AG04449 (cell line): ENCODE measurements around the gene LAMA1.

ENCODE experiments used
- CTCF ChIA-PET: fragments of 350-600 bp; formaldehyde crosslinking; extraction: SDS; loops from one replicate; lab custom pipeline; 2021; ENCODE audit warnings: antibody characterized with exemption; lab: Yijun Ruan, JAX
- POLR2A ChIA-PET: fragments of 400-600, 350-600 bp; formaldehyde crosslinking; extraction: SDS; loops from one replicate; lab custom pipeline; 2020; ENCODE audit warnings: antibody characterized with exemption, inconsistent platforms; lab: Yijun Ruan, JAX
- DNase-seq: peaks from one replicate; pipeline ENCODE4 v3.0.0-alpha.2; 2010; ENCODE audit warnings: low read depth, low spot score
- H3K4me3 ChIP-seq: 2 replicates; pipeline ENCODE4 v1.5.1; 2011; ENCODE audit warnings: low read depth, mild to moderate bottlenecking, control low read depth, low read length
- TF ChIP-seq, protein P1 (sequence below): IDR thresholded peaks from one replicate; pipeline ENCODE4 v1.5.1; 2011; ENCODE audit warnings: mild to moderate bottlenecking, moderate library complexity, low read length, control low read depth, inconsistent platforms; ENCODE audit not compliant: insufficient read depth; ENCODE audit errors: missing control alignments

LAMA1 gene

DNA sequence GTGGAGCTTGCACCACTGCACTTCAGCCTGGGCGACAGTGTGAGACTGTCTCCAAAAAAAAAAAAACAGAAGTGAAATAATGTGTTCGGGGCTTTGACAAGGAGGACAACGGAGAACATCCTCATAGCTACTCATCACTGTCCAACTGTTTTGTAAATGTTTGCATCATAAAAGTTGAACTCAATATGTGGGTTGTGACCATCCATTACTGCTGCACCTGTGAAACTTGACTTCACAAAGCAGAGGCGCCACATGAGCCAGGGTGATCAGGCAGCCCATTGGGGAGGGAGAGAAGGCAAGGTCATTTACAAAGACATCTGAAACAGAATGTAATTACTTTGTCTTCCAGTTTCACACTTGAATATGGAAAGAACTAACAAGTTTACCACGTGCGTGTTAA, 61.6 kb downstream of the LAMA1 start:
- no peak overlapping the region for H3K4me3 ChIP-seq
- TF ChIP-seq, protein P1, sequence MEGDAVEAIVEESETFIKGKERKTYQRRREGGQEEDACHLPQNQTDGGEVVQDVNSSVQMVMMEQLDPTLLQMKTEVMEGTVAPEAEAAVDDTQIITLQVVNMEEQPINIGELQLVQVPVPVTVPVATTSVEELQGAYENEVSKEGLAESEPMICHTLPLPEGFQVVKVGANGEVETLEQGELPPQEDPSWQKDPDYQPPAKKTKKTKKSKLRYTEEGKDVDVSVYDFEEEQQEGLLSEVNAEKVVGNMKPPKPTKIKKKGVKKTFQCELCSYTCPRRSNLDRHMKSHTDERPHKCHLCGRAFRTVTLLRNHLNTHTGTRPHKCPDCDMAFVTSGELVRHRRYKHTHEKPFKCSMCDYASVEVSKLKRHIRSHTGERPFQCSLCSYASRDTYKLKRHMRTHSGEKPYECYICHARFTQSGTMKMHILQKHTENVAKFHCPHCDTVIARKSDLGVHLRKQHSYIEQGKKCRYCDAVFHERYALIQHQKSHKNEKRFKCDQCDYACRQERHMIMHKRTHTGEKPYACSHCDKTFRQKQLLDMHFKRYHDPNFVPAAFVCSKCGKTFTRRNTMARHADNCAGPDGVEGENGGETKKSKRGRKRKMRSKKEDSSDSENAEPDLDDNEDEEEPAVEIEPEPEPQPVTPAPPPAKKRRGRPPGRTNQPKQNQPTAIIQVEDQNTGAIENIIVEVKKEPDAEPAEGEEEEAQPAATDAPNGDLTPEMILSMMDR = no peak
- DNase-seq = no peak
- POLR2A ChIA-PET = no interaction called here
- CTCF ChIA-PET = interaction anchor here (1.9 kb wide), 1 partner anchor 18 kb away, joined by 4 read pairs; no protein-coding TSS in a partner anchor

DNA sequence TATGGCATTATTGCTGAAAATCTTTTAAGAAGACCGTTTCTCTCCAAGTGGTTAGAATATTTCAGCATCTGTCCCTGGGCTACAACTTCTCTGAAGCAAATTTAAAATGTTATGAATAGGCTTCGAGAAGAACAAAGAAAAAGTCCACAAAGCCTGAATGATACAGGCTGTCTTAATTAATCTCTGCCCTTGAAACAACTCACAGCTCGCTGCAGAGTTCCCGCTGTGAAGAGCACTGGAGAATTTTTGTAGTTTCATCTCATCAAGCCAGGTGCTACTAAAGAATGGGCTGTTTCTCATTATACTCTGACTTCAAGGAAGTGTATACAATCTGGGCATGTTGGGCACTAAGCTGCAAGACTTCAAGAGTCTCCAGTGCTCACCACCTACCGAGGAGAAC, 67.6 kb downstream of the LAMA1 start:
- TF ChIP-seq, protein P1 = no peak
- POLR2A ChIA-PET = no interaction called here
- no peak for DNase-seq
- CTCF ChIA-PET = interaction anchor here (1.2 kb wide), 1 partner anchor 12 kb away, joined by 3 read pairs; no protein-coding TSS in a partner anchor
- no peak overlapping the region for H3K4me3 ChIP-seq

DNA sequence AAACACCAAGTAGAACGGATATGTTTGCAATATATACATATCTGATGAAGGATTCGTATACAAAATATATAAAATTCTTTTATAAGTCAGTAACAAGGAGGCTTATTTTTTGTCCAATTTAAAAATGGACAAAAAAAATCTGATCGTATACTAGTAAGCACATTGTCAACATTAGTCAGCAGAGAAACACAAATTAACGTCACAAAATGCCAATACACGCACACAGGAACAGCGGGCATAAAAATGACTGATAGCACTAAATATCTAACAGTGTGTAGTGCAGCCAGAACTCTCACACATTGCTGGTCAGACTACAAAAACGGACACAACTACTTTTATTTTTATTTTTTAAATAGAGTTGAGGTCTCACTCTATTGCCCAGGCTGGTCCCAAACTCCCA, 69.5 kb downstream of the LAMA1 start:
- TF ChIP-seq, protein P1 = no peak
- no peak overlapping the region for H3K4me3 ChIP-seq
- DNase-seq = no peak
- ChIA-PET POLR2A (no interaction called here), CTCF (interaction anchor here (2.2 kb wide), 1 partner anchor 10 kb away, joined by 12 read pairs; no protein-coding TSS in a partner anchor)

DNA sequence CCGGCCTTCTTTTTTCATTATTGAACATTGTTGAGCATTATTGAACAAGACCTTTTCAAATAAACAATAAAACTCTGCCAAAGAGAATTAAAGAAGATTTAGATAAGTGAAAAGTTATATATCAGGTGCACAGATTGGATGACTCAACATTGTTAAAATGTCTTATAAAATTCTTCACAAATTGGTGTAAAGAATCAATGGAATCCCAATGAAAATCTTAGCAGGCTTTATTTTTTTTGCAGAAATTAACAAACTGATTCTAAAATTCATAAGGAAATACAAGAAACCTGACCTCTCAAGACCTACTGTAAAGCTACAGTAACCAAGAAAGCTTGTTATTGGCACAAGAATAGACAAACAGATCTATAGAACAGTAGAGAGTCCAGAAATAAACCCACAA, 70.3 kb downstream of the LAMA1 start:
- ChIA-PET CTCF (interaction anchor here (2.2 kb wide), 1 partner anchor 9 kb away, joined by 12 read pairs; no protein-coding TSS in a partner anchor), POLR2A (no interaction called here)

DNA sequence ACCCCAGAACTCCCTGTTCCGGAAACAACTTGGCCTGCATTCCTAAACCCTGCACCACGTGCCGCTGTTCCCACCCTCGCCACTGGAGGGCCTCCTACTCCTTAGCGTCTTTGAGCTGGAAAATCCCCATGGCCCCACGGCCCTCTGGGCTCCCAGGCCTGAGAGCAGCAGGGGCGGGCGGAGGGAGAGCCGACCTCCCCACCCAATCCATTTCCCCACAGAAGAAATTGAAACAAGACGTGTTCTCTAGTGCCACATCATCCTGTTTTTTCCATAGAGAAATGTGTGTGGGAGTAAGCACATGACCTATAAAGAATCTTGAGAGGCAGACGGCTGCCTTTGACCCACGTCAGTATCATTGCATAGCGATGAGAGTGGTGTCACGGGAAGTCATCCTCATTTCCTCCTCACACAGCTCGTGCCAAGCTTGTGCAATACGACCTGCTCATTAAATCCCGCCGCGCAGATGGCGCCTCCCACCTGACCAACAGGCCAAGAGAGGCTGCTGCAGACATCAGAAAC, 79.2 kb downstream of the LAMA1 start:
- H3K4me3 ChIP-seq = peak overlapping the region; percentile 34
- POLR2A ChIA-PET = no interaction called here
- TF ChIP-seq, protein P1 = peak; percentile 77

More for the DNA sequence above, 70.3 kb downstream of the LAMA1 start:
- no peak overlapping the region for H3K4me3 ChIP-seq
- TF ChIP-seq, protein P1 = no peak
- no peak for DNase-seq

DNA sequence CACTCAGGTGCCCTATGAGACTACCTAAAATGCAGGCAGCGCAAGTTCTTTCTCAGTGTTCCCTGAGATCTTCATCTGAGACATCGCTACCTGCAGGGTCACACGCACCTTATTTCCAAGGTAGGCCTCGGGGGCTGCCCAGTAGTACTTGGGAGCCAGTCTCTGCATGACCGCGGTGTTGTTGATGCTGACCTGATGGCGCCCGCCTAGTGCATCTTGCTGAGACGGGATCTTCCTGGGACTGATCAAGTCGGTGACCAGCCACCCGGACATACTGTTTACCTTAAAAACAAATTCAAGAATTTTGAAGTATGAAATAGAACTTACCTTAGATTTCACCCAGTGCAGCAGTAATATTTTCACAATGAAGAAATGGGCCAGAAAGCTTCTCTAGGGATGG, 80.1 kb downstream of the LAMA1 start:
- TF ChIP-seq, protein P1 = no peak
- H3K4me3 ChIP-seq = no peak overlapping the region
- no peak for DNase-seq
- CTCF ChIA-PET = interaction anchor here (0.6 to 4.2 kb wide), 14 partner anchors 8 to 742 kb away, joined by 3 to 45 read pairs (median 4); no protein-coding TSS in a partner anchor
- POLR2A ChIA-PET = no interaction called here

More for the DNA sequence above, 79.2 kb downstream of the LAMA1 start:
- CTCF ChIA-PET = interaction anchor here (0.6 to 4.2 kb wide), 17 partner anchors 9 to 741 kb away, joined by 3 to 45 read pairs (median 4); no protein-coding TSS in a partner anchor
- peak; percentile 96 for DNase-seq
